ENCODE measurements around the gene TTLL8.

Gene TTLL8

DNA sequence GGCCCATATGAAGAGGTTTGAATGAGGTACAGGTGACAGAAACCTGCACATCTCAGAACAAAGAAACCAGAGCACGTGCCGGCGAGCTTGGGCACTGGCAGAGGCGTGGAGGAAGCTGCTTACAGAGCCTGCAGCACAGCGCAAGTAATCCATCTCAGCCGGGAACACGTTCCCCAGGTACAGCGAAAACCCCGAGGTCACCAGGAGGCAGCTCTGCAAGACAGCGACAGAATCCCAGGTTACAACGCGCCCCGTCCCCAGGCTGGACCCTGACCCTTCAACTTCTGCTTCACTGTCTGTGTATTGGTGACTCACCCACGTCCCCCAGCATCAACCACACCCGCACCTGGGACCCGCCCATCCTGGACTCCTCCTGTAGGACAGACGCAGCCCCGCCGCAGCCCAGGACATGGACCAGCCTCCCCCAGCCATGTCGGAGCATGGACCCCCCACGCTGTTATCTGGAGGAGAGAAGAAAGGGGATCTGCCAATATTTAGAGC, 24.9 kb upstream of the TTLL8 start:
- no peak for DNase-seq (ENCODE audit: low spot score)

DNA sequence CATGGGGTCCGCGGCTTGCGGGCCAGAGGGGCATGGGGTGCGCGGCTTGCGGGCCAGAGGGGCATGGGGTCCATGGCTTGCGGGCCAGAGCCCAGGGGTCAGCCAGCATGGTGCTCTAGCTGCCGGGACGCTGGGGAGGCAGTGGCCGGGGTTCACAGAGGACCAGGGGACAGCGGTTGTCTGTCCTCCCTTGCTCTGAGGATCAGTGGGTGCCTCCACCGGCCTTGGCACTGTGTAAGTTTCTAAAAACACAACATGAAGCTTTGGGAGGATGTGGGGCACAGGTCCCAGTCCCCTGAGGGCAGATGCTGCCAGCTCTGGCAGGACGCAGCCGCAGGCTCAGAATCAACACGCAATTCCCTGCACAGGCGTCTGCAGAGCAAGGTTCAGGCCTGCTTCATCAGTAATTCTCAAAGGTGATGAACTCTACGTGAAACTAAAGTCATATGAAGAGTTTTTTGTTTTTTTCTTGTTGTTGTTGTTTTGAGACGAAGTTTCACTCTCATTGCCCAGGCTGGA, 24.2 kb upstream of the TTLL8 start:
- DNase-seq (ENCODE audit: low spot score), result no peak

DNA sequence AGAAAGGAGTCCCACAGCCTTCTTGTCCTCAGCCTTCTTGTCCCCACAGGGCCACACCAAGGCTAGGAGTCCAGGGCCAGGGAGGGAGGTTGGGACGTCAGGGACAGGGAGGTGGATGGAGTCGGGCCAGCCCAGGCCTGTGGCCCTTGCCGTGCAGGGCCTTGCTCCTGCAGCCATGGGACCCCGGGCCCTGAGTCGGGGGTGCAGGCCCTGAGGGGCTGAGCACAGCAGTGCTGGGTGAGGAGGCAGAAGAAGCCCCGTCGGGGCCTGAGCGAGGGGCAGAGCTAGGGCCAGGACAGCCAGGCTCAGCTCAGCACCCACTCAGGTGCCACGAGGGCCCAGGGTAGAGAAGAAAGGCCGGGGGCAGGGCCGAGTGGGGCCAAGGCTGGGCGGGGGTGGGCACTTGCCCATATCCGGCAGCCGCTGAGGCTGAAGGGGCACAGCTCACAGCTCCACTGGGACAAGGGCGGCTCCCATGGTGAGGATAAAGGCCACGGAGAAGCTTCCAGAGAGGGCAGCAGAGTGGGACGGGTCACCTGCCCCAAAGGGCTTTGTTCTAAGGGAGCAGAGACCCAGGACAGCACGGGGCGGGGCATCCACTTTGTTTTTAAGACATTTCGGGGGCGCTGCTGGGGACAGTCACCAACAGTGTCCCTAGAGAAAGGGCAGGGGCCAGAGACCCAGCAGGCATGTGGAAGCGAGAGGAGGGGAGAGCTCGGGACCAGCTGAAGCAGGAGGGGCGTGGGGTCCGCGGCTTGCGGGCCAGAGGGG, 23.5 kb upstream of the TTLL8 start:
- no peak for DNase-seq (ENCODE audit: low spot score)

DNA sequence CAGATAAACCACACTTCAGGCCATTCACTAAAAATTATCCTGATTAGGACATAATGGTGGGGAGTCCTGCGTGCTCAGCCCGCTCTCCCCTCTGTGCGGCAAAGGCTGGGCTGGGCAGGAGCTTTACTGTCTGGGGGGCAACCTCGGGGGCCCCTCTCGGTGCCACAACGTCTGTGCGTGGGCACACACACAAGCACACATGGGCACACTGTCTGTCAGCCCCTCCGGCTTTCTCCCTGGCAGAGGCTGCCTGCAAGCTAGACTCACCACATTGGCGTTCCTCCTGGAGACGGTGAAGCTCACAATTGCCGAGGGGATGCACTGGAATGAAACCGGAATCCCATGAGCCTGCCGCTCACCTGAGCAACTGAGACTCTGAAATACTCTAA, 22.0 kb upstream of the TTLL8 start:
- no peak for DNase-seq (ENCODE audit: low spot score)

GRCh38 chr22:50078761-50079160, 20.7 kb upstream of the TTLL8 start:
- no peak for DNase-seq (ENCODE audit: low spot score)

DNA sequence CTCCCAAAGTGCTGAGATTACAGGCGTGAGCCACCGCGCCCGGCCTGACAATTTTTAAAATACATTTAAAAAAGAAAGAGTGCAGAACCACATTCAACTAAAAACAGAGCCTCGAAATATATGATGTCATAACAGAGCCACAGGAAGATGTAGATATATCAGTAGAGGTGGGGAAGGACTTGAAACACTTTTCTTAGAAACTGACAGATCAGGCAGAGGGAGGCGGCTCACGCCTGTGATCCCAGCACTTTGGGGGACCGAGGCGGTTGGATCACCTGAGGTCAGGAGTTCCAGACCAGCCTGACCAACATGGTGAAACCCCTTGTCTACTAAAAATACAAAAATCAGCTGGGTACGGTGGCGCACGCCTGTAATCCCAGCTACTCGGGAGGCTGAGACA, 20.1 kb upstream of the TTLL8 start:
- no peak for DNase-seq (ENCODE audit: low spot score)

- no peak for DNase-seq (ENCODE audit: low spot score)
Observed at GRCh38 chr22:50076646-50077535, 18.8 kb upstream of the TTLL8 start.

DNA sequence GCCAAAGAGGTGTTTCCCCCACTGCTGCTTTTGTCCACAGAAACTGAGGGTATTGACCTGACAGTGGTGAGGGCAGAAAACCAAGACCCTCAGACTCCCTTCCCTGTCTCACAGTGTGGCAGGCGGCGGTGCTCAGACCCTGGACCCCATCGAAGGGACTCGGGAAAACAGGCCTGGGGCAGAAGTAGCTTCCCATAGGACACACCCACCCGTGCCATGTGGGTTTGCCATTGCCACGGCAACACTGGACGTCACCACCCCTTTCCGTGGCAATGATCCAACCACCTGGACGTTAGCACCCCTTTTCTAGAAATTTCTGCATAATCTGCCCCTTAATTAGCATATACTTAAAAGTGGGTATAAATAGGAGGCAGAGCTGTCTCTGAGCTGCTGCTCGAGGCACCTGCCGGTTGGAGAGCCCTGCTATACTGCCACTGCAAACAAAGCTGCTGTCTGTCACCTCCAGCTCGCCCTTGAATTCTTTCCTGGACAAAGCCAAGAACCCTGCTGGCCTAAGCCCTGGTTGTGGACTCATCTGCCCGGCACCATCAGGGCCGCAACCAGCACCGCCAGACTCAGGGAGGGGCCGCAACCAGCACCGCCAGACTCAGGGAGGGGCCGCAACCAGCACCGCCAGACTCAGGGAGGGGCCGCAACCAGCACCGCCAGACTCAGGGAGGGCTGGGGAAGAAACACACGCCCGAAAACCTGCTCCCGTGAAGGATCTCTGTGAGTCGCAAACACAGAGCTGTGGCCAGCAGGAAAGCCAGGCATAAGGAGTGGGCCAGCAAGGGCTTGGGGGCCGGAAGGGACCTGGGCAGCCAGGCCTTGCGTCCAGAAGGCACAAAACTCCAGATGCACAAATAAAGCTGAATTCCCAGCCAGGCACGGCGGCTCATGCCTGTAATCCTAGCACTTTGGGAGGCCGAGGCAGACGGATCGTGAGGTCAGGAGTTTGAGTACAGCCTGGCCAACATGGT, 16.7 kb upstream of the TTLL8 start:
- no peak for DNase-seq (ENCODE audit: low spot score)

- no peak for DNase-seq (ENCODE audit: low spot score)
Observed at GRCh38 chr22:50074056-50074455, 16.0 kb upstream of the TTLL8 start.

GRCh38 chr22:50072714-50073538, 14.8 kb upstream of the TTLL8 start:
- DNase-seq (ENCODE audit: low spot score), result no peak

DNA sequence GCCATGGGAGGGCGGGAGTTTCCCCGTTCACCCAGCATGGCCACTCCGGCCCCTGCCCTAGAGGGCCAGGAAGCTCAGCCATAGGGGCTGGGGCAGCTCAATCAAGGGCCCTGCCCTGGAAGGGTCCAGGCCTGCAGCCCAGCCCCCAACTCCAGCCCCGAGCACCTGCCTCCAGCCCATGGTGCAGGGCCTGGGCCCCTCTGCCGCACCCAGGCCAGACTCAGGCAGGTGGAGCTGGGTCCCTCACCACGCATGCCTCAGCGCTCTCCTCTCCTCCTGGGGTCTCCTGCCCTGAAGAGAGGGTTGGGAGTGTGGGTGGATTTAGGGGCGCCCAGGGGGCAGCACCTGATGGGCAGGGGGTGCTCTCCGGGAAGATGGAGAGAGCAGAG, 14.1 kb upstream of the TTLL8 start:
- DNase-seq (ENCODE audit: low spot score), result no peak

GRCh38 chr22:50071432-50072166, 13.5 kb upstream of the TTLL8 start:
- no peak for DNase-seq (ENCODE audit: low spot score)

DNA sequence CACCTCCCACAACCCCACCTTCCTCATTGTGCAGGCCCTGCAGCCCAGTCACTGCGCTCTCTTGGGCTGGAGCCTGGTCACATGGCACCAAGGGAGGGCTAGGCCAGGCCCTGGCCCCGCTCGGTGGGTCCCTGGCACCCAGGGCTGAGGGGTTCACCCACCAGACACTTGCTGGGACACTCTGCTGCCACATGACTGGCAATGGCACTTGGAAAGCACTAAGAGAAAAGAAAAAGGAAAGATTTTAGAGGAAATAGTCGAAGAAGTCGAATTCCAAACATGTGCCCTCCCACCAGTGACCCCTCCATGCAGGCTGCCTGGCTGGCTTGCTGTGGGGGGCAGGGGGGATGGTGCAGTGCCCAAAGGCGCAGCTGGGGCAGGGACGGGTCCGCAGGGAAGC, 12.3 kb upstream of the TTLL8 start:
- no peak for DNase-seq (ENCODE audit: low spot score)

GRCh38 chr22:50068096-50068495, 10.0 kb upstream of the TTLL8 start:
- no peak for DNase-seq (ENCODE audit: low spot score)

- DNase-seq (ENCODE audit: low spot score), result no peak
Observed at GRCh38 chr22:50067244-50067643, 9.1 kb upstream of the TTLL8 start.

DNA sequence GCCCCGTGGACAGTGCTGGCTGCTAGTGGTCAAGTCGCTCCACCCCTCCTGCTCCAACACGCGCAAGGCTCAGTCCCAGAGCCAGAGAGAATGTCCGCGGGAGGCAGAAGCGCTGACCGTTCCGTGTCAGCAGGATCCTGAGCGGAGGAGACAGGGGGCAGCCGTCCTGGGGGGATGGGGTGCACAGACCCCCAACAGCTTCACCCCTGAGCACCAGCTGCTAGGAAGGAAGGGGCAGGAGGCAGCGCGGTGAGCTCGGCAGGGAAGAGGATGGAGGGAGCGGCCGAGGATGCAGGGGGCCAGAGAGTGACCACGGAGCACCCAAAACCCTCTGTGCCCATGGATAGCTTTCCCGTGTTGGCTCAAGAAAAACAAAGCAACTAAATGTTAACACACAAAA, 6.4 kb upstream of the TTLL8 start:
- no peak for DNase-seq (ENCODE audit: low spot score)

- no peak for DNase-seq (ENCODE audit: low spot score)
Observed at GRCh38 chr22:50063589-50064393, 5.7 kb upstream of the TTLL8 start.

DNA sequence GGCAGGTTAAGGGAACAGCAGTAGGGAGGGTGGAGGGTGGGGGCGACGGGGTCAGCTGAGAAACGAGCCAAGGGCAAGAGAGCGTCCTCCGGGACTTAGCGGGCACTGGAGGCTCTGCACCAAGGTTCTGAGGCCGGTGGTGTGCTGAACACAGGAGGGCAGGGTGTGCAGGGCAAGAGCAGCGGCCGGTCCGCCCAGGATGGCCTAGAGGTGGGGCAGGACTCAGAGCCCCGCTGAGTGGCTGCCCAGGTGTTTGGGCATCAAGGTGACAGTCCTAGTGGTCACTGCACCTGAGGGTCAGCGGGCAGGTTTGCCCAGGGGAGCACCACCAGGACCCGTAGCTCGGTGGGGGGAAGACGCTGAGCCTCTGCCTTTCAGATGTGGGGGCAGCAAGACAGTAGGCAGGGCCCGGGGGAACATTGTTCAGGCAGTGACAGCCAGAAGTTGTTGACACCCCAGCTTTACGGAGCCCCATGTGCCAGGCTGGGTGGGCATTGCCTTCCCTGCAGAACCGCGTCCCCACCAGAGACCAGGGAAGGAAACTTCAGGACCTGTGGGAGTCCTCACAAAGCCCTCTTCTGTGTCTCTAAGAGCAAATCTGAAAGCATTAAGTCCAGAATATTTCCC, 4.5 kb upstream of the TTLL8 start:
- no peak for DNase-seq (ENCODE audit: low spot score)

GRCh38 chr22:50061824-50062355, 3.8 kb upstream of the TTLL8 start:
- DNase-seq (ENCODE audit: low spot score), result no peak

Measured in hepatic stellate cell (primary cell).